NB4 (cell line): ENCODE results near the gene TAAR1.

Experiments
- MAX ChIP-seq: IDR thresholded peaks from 2 replicates; pipeline ENCODE4 v1.6.1; 2011; ENCODE audit warnings: low read depth, low read length
- MYC ChIP-seq: IDR thresholded peaks from 2 replicates; pipeline ENCODE4 v1.6.1; 2011; ENCODE audit warnings: low read depth, low read length
- POLR2A ChIP-seq: IDR thresholded peaks from 2 replicates; pipeline ENCODE4 v1.6.1; 2011; ENCODE audit warnings: mild to moderate bottlenecking; ENCODE audit not compliant: insufficient read length; ENCODE audit errors: extremely low read depth
- TF ChIP-seq, protein P1 (sequence below): IDR thresholded peaks from one replicate; pipeline ENCODE4 v1.5.1; 2012; ENCODE audit warnings: low read depth, low read length

DNA sequence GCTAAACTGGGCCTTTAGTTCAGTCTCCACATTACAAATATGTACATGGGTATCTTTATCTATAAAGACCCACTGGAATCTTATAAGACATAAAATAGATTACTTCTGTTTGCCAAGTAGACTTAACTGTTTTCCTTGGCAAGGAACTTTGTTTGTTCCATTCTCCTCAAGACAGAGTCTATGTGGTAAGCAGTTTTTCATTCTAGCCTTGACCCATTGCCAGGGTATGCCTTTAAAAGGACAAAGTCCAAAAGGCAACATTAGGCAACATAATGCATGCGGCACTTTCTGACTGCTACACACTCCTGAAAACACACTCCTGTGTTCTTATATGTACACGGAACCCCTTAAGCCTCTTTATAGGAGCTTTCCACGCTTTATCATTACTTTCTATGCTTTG, 34.5 kb upstream of the TAAR1 start:
- TF ChIP-seq POLR2A = no peak
- TF ChIP-seq, protein P1, sequence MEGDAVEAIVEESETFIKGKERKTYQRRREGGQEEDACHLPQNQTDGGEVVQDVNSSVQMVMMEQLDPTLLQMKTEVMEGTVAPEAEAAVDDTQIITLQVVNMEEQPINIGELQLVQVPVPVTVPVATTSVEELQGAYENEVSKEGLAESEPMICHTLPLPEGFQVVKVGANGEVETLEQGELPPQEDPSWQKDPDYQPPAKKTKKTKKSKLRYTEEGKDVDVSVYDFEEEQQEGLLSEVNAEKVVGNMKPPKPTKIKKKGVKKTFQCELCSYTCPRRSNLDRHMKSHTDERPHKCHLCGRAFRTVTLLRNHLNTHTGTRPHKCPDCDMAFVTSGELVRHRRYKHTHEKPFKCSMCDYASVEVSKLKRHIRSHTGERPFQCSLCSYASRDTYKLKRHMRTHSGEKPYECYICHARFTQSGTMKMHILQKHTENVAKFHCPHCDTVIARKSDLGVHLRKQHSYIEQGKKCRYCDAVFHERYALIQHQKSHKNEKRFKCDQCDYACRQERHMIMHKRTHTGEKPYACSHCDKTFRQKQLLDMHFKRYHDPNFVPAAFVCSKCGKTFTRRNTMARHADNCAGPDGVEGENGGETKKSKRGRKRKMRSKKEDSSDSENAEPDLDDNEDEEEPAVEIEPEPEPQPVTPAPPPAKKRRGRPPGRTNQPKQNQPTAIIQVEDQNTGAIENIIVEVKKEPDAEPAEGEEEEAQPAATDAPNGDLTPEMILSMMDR = no peak
- TF ChIP-seq MAX = no peak
- no peak for TF ChIP-seq MYC
